Skeletal muscle satellite cell (primary cell): ENCODE data around the gene FTO.
"Not testable (repeated sequence)": the region's sequence is repeated elsewhere in the genome, so short reads cannot be mapped to it uniquely, and the experiment has no call there.

Experiments
- H3K27me3 ChIP-seq: 2 replicates; pipeline ENCODE4 v1.7.0; 2013; ENCODE audit warnings: low read length; ENCODE audit not compliant: control insufficient read depth, insufficient read depth
- H3K36me3 ChIP-seq: 2 replicates; pipeline ENCODE4 v1.7.0; 2013; ENCODE audit warnings: mild to moderate bottlenecking, control low read depth, low read length; ENCODE audit not compliant: insufficient read depth
- H3K4me1 ChIP-seq: 2 replicates; pipeline ENCODE4 v1.7.0; 2013; ENCODE audit warnings: low read length; ENCODE audit not compliant: control insufficient read depth, insufficient read depth
- H3K4me2 ChIP-seq: 2 replicates; pipeline ENCODE4 v1.7.0; 2013; ENCODE audit warnings: mild to moderate bottlenecking, low read length
- H3K4me3 ChIP-seq: 2 replicates; pipeline ENCODE4 v1.7.0; 2013; ENCODE audit warnings: low read length
- H3K9ac ChIP-seq: 2 replicates; pipeline ENCODE4 v1.7.0; 2013; ENCODE audit warnings: mild to moderate bottlenecking, low read depth, low read length, moderate library complexity
- H3K9me3 ChIP-seq: replicated peaks from 2 replicates; pipeline ENCODE4 v1.7.0; 2013; ENCODE audit warnings: mild to moderate bottlenecking, control low read depth, low read length

FTO gene

GRCh38 chr16:53681354-53681753 lies 22.6 kb upstream of the FTO start:
- no peak overlapping the region for H3K4me2 ChIP-seq
- H3K4me3 ChIP-seq, result no peak overlapping the region
- no peaks in the 10 kb centered on the region for H3K27me3 ChIP-seq
- H3K9me3 ChIP-seq, result no peaks in the 10 kb centered on the region
- H3K36me3 ChIP-seq, result peaks cover 18% of the 10 kb centered on the region
- H3K4me1 ChIP-seq, result no peaks in the 10 kb centered on the region
- H3K9ac ChIP-seq, result no peak overlapping the region

GRCh38 chr16:53685334-53685733 lies 18.6 kb upstream of the FTO start:
- H3K36me3 ChIP-seq, result peaks cover 22% of the 10 kb centered on the region
- not testable (repeated sequence) for H3K4me2 ChIP-seq, H3K9me3 ChIP-seq, H3K4me1 ChIP-seq, H3K9ac ChIP-seq, H3K27me3 ChIP-seq, H3K4me3 ChIP-seq

- Histone ChIP-seq H3K4me1 (peaks cover 6% of the 10 kb centered on the region), H3K36me3 (peaks cover 28% of the 10 kb centered on the region), H3K4me3 (no peak overlapping the region), H3K4me2 (no peak overlapping the region), H3K9ac (no peak overlapping the region), H3K27me3 (no peaks in the 10 kb centered on the region), H3K9me3 (no peaks in the 10 kb centered on the region)
Measured at GRCh38 chr16:53686710-53687109, 17.2 kb upstream of the FTO start.

GRCh38 chr16:53689636-53690035 lies 14.3 kb upstream of the FTO start:
- H3K9ac ChIP-seq, result no peak overlapping the region
- H3K27me3 ChIP-seq, result no peaks in the 10 kb centered on the region
- peaks cover 6% of the 10 kb centered on the region for H3K4me1 ChIP-seq
- no peak overlapping the region for H3K4me2 ChIP-seq
- H3K4me3 ChIP-seq, result no peak overlapping the region
- no peaks in the 10 kb centered on the region for H3K9me3 ChIP-seq
- peaks cover 24% of the 10 kb centered on the region for H3K36me3 ChIP-seq

GRCh38 chr16:53690771-53691170 lies 13.2 kb upstream of the FTO start:
- H3K4me2 ChIP-seq, result no peak overlapping the region
- peaks cover 15% of the 10 kb centered on the region for H3K4me1 ChIP-seq
- peaks cover 22% of the 10 kb centered on the region for H3K36me3 ChIP-seq
- no peaks in the 10 kb centered on the region for H3K27me3 ChIP-seq
- H3K9ac ChIP-seq, result no peak overlapping the region
- H3K9me3 ChIP-seq, result no peaks in the 10 kb centered on the region
- H3K4me3 ChIP-seq, result no peak overlapping the region

- peaks cover 11% of the 10 kb centered on the region for H3K36me3 ChIP-seq
- no peak overlapping the region for H3K4me2 ChIP-seq
- H3K27me3 ChIP-seq, result no peaks in the 10 kb centered on the region
- H3K9ac ChIP-seq, result no peak overlapping the region
- H3K9me3 ChIP-seq, result no peaks in the 10 kb centered on the region
- H3K4me1 ChIP-seq, result peaks cover 15% of the 10 kb centered on the region
- H3K4me3 ChIP-seq, result no peak overlapping the region
Measured at GRCh38 chr16:53692146-53692545, 11.8 kb upstream of the FTO start.

GRCh38 chr16:53693320-53693719 lies 10.6 kb upstream of the FTO start:
- Histone ChIP-seq H3K9ac (no peak overlapping the region), H3K36me3 (peaks cover 11% of the 10 kb centered on the region)

GRCh38 chr16:53695070-53695469 lies 8.9 kb upstream of the FTO start:
- H3K36me3 ChIP-seq, result peaks cover 11% of the 10 kb centered on the region
- no peak overlapping the region for H3K4me2 ChIP-seq
- no peaks in the 10 kb centered on the region for H3K9me3 ChIP-seq
- peaks cover 9% of the 10 kb centered on the region for H3K4me1 ChIP-seq
- no peaks in the 10 kb centered on the region for H3K27me3 ChIP-seq
- H3K9ac ChIP-seq, result peak overlapping the region; percentile 48
- no peak overlapping the region for H3K4me3 ChIP-seq

More at GRCh38 chr16:53693320-53693719, 10.6 kb upstream of the FTO start:
- Histone ChIP-seq H3K9me3 (no peaks in the 10 kb centered on the region), H3K27me3 (no peaks in the 10 kb centered on the region), H3K4me1 (peaks cover 15% of the 10 kb centered on the region), H3K4me3 (no peak overlapping the region), H3K4me2 (no peak overlapping the region)

GRCh38 chr16:53698271-53698670 lies 5.7 kb upstream of the FTO start:
- H3K27me3 ChIP-seq, H3K9me3 ChIP-seq, H3K4me3 ChIP-seq, H3K9ac ChIP-seq, H3K36me3 ChIP-seq, H3K4me2 ChIP-seq: not testable (repeated sequence)
- peaks cover 12% of the 10 kb centered on the region for H3K4me1 ChIP-seq

GRCh38 chr16:53704445-53704813 lies 473 bp downstream of the FTO start:
- Histone ChIP-seq H3K27me3 (no peaks in the 10 kb centered on the region), H3K9me3 (no peaks in the 10 kb centered on the region), H3K4me2 (peak overlapping the region; percentile 94), H3K4me1 (peaks cover 11% of the 10 kb centered on the region), H3K9ac (peak overlapping the region; percentile 88), H3K36me3 (peaks cover 2% of the 10 kb centered on the region), H3K4me3 (peak overlapping the region; percentile 82)

GRCh38 chr16:53707671-53708070 lies 3.7 kb downstream of the FTO start:
- H3K4me1 ChIP-seq, result peaks cover 11% of the 10 kb centered on the region
- H3K36me3 ChIP-seq, result no peaks in the 10 kb centered on the region
- H3K9ac ChIP-seq, result no peak overlapping the region
- no peak overlapping the region for H3K4me2 ChIP-seq
- H3K4me3 ChIP-seq, result no peak overlapping the region
- H3K27me3 ChIP-seq, result no peaks in the 10 kb centered on the region
- H3K9me3 ChIP-seq, result no peaks in the 10 kb centered on the region

GRCh38 chr16:53708490-53708889 lies 4.5 kb downstream of the FTO start:
- Histone ChIP-seq H3K4me2 (no peak overlapping the region), H3K27me3 (no peaks in the 10 kb centered on the region), H3K36me3 (no peaks in the 10 kb centered on the region), H3K9me3 (no peaks in the 10 kb centered on the region), H3K4me1 (peaks cover 6% of the 10 kb centered on the region), H3K4me3 (no peak overlapping the region), H3K9ac (no peak overlapping the region)
